CD4-positive, CD25-positive, alpha-beta regulatory T cell (primary cell): ENCODE measurements around the gene CLEC4G. TPM values are rescaled to one million over a fixed set of nuclear protein-coding genes. Genes with fewer than 3 reads are reported as not detected.
"Not testable (repeated sequence)": the region's sequence is repeated elsewhere in the genome, so short reads cannot be mapped to it uniquely, and the experiment has no call there.

Experiments
- ATAC-seq, 2 donors: fragments of 150-1000 bp; cut with Tn5 transposase; one replicate each; pipeline ENCODE4 v1.10.0; 2021; ENCODE audit warnings: low read depth in 2 of 2, moderate number of reproducible peaks in 2 of 2, moderate library complexity in 1 of 2
- DNase-seq, 3 donors: peaks; one replicate each; pipeline versions ENCODE4 v3.0.0 to v3.0.0-alpha.2; 2012 to 2022; ENCODE audit warnings: mixed read lengths in 1 of 3
- H3K27ac ChIP-seq: one replicate; pipeline ENCODE4 v1.7.0; 2013; ENCODE audit warnings: mild to moderate bottlenecking, low read length; ENCODE audit not compliant: insufficient read depth, poor library complexity, severe bottlenecking
- H3K27me3 ChIP-seq: one replicate; pipeline ENCODE4 v1.7.0; 2013; ENCODE audit warnings: low read length; ENCODE audit not compliant: control insufficient read depth, insufficient read depth
- H3K36me3 ChIP-seq: one replicate; pipeline ENCODE4 v1.7.0; 2013; ENCODE audit warnings: mild to moderate bottlenecking, low read length, moderate library complexity; ENCODE audit not compliant: control insufficient read depth, insufficient read depth
- H3K4me1 ChIP-seq: 2 replicates; pipeline ENCODE4 v1.7.0; 2013; ENCODE audit warnings: mild to moderate bottlenecking, low read length; ENCODE audit not compliant: insufficient read depth, control insufficient read depth, poor library complexity, severe bottlenecking
- H3K4me3 ChIP-seq: one replicate; pipeline ENCODE4 v1.7.0; 2013; ENCODE audit warnings: low read depth, mild to moderate bottlenecking, low read length, moderate library complexity
- H3K9me3 ChIP-seq, 2 experiments: 1 replicate in 1 of 2; 2 replicates in 1 of 2; pipeline ENCODE4 v1.7.0; 2013; ENCODE audit warnings: low read length in 2 of 2, mild to moderate bottlenecking in 1 of 2, moderate library complexity in 1 of 2; ENCODE audit not compliant: control insufficient read depth in 2 of 2
- H3K27ac Mint-ChIP-seq, 3 donors: one replicate each; pipeline ENCODE4 v1.8.0; 2020 to 2022; ENCODE audit warnings: mild to moderate bottlenecking in 3 of 3, mixed read lengths in 3 of 3, moderate library complexity in 2 of 3
- H3K27me3 Mint-ChIP-seq: one replicate; pipeline ENCODE4 v1.8.0; 2022; ENCODE audit warnings: mild to moderate bottlenecking, mixed read lengths
- H3K36me3 Mint-ChIP-seq: one replicate; pipeline ENCODE4 v1.8.0; 2020; ENCODE audit warnings: mixed read lengths
- H3K4me1 Mint-ChIP-seq, 4 donors: one replicate each; pipeline ENCODE4 v1.8.0; 2020 to 2022; ENCODE audit warnings: mixed read lengths in 4 of 4, mild to moderate bottlenecking in 1 of 4
- H3K4me3 Mint-ChIP-seq, 4 donors: one replicate each; pipeline ENCODE4 v1.8.0; 2020 to 2022; ENCODE audit warnings: mild to moderate bottlenecking in 4 of 4, mixed read lengths in 4 of 4, moderate library complexity in 3 of 4
- H3K9me3 Mint-ChIP-seq, 7 donors: one replicate each; pipeline ENCODE4 v1.8.0; 2020 to 2022; ENCODE audit warnings: mixed read lengths in 7 of 7, mild to moderate bottlenecking in 3 of 7, moderate library complexity in 2 of 7
- polyA plus RNA-seq, 4 donors: library from polyadenylated mRNA; unstranded; fragments of 300-500 nt; fragmentation: Illumina TruSeq; gene quantifications; one replicate each; pipeline ENCODE4 v1.2.3, GENCODE V29; 2021
- total RNA-seq: library from RNA; stranded (reverse); gene quantifications from one replicate; pipeline ENCODE4 v1.2.3, GENCODE V29; 2022

Gene CLEC4G
- total and polyA plus RNA-seq, 5 donors from 2014 or later: not detected

- Mint-ChIP-seq H3K27me3 (peaks cover 5% of the 10 kb centered on the region), H3K4me3 (no peak overlapping the region)
- H3K4me1 ChIP-seq: peaks cover 5% of the 10 kb centered on the region
These were observed 39.2 kb upstream of the CLEC4G start for GRCh38 chr19:7771072-7771471.

GRCh38 chr19:7769171-7769570 lies 37.3 kb upstream of the CLEC4G start:
- H3K36me3 ChIP-seq: no peaks in the 10 kb centered on the region
- H3K27me3 Mint-ChIP-seq: peaks cover 5% of the 10 kb centered on the region
- H3K9me3 Mint-ChIP-seq: no peaks in the 10 kb centered on the region
- H3K4me1 Mint-ChIP-seq: peaks cover 10 to 12% (median 11%) of the 10 kb centered on the region in 4 donors
- H3K36me3 Mint-ChIP-seq: no peaks in the 10 kb centered on the region
- H3K4me3 Mint-ChIP-seq: no peak overlapping the region
- no peak overlapping the region for H3K27ac ChIP-seq
- ATAC-seq: no peak
- H3K4me1 ChIP-seq: peaks cover 5% of the 10 kb centered on the region
- H3K27ac Mint-ChIP-seq: peak overlapping the region in 1 of 3 donors; percentile 68
- DNase-seq: no peak
- H3K9me3 ChIP-seq: no peaks in the 10 kb centered on the region
- H3K4me3 ChIP-seq: no peak overlapping the region
- H3K27me3 ChIP-seq: no peaks in the 10 kb centered on the region

More at GRCh38 chr19:7771072-7771471, 39.2 kb upstream of the CLEC4G start:
- Histone ChIP-seq H3K36me3 (no peaks in the 10 kb centered on the region), H3K9me3 (no peaks in the 10 kb centered on the region), H3K27me3 (no peaks in the 10 kb centered on the region), H3K27ac (no peak overlapping the region), H3K4me3 (no peak overlapping the region)
- Mint-ChIP-seq H3K4me1 (peaks cover 10 to 14% (median 12%) of the 10 kb centered on the region in 4 donors), H3K27ac (no peak overlapping the region), H3K36me3 (no peaks in the 10 kb centered on the region), H3K9me3 (no peaks in the 10 kb centered on the region)
- DNase-seq (no peak), ATAC-seq (no peak)

GRCh38 chr19:7767487-7767886 lies 35.6 kb upstream of the CLEC4G start:
- Histone ChIP-seq H3K4me3 (no peak overlapping the region), H3K36me3 (no peaks in the 10 kb centered on the region), H3K27me3 (no peaks in the 10 kb centered on the region), H3K27ac (no peak overlapping the region), H3K4me1 (no peaks in the 10 kb centered on the region), H3K9me3 (no peaks in the 10 kb centered on the region)
- Mint-ChIP-seq H3K9me3 (no peaks in the 10 kb centered on the region), H3K27me3 (peaks cover 11% of the 10 kb centered on the region), H3K4me3 (no peak overlapping the region), H3K4me1 (peaks cover 4 to 11% (median 7%) of the 10 kb centered on the region in 4 donors), H3K36me3 (no peaks in the 10 kb centered on the region), H3K27ac (no peak overlapping the region)
- no peak for DNase-seq
- ATAC-seq: no peak

GRCh38 chr19:7766535-7766934 lies 34.6 kb upstream of the CLEC4G start:
- Histone ChIP-seq H3K36me3 (no peaks in the 10 kb centered on the region), H3K9me3 (no peaks in the 10 kb centered on the region), H3K4me3 (no peak overlapping the region), H3K4me1 (no peaks in the 10 kb centered on the region), H3K27me3 (no peaks in the 10 kb centered on the region), H3K27ac (no peak overlapping the region)
- no peaks in the 10 kb centered on the region for H3K36me3 Mint-ChIP-seq
- H3K4me1 Mint-ChIP-seq: peaks cover 0 to 5% (median 1%) of the 10 kb centered on the region in 4 donors
- DNase-seq: no peak
- no peak overlapping the region for H3K27ac Mint-ChIP-seq
- peaks cover 11% of the 10 kb centered on the region for H3K27me3 Mint-ChIP-seq
- no peak overlapping the region for H3K4me3 Mint-ChIP-seq
- peaks cover 0 to 1% (median 0%) of the 10 kb centered on the region in 7 donors for H3K9me3 Mint-ChIP-seq
- ATAC-seq: no peak

- not testable (repeated sequence) for H3K36me3 Mint-ChIP-seq, H3K9me3 ChIP-seq, H3K4me1 Mint-ChIP-seq, H3K9me3 Mint-ChIP-seq, H3K36me3 ChIP-seq, ATAC-seq, H3K27me3 ChIP-seq, H3K27ac ChIP-seq, DNase-seq, H3K27ac Mint-ChIP-seq, H3K4me3 ChIP-seq, H3K4me3 Mint-ChIP-seq, H3K4me1 ChIP-seq
- peaks cover 11% of the 10 kb centered on the region for H3K27me3 Mint-ChIP-seq
These were observed 33.1 kb upstream of the CLEC4G start for GRCh38 chr19:7765043-7765442.

- DNase-seq, H3K27me3 ChIP-seq, H3K4me1 Mint-ChIP-seq, H3K4me3 Mint-ChIP-seq, H3K36me3 Mint-ChIP-seq, H3K9me3 Mint-ChIP-seq, H3K27ac Mint-ChIP-seq, H3K9me3 ChIP-seq, ATAC-seq, H3K36me3 ChIP-seq, H3K4me3 ChIP-seq, H3K4me1 ChIP-seq, H3K27ac ChIP-seq: not testable (repeated sequence)
- peaks cover 11% of the 10 kb centered on the region for H3K27me3 Mint-ChIP-seq
These were observed 32.2 kb upstream of the CLEC4G start for GRCh38 chr19:7764157-7764556.

GRCh38 chr19:7763696-7764095 lies 31.8 kb upstream of the CLEC4G start:
- Mint-ChIP-seq H3K27me3 (peaks cover 6% of the 10 kb centered on the region), H3K36me3 (no peaks in the 10 kb centered on the region), H3K27ac (no peak overlapping the region), H3K4me3 (no peak overlapping the region), H3K4me1 (peaks cover 0 to 5% (median 1%) of the 10 kb centered on the region in 4 donors), H3K9me3 (peaks cover 0 to 12% (median 7%) of the 10 kb centered on the region in 7 donors)
- no peak for DNase-seq
- Histone ChIP-seq H3K4me3 (no peak overlapping the region), H3K9me3 (peaks cover 10 to 11% of the 10 kb centered on the region in 2 experiments), H3K27ac (no peak overlapping the region), H3K36me3 (no peaks in the 10 kb centered on the region), H3K27me3 (no peaks in the 10 kb centered on the region), H3K4me1 (no peaks in the 10 kb centered on the region)
- no peak for ATAC-seq

- Histone ChIP-seq H3K27me3 (no peaks in the 10 kb centered on the region), H3K4me3 (no peak within 1 kb of the TSS), H3K36me3 (no peaks in the 10 kb centered on the region), H3K27ac (no peak within 1 kb of the TSS), H3K4me1 (no peaks in the 10 kb centered on the region), H3K9me3 (peaks cover 13 to 20% of the 10 kb centered on the region in 2 experiments)
- Mint-ChIP-seq H3K27ac (peak within 1 kb of the TSS in 2 of 3 donors; percentile 21 to 73), H3K36me3 (no peaks in the 10 kb centered on the region), H3K27me3 (peaks cover 6% of the 10 kb centered on the region), H3K4me3 (no peak within 1 kb of the TSS), H3K4me1 (peaks cover 0 to 5% (median 1%) of the 10 kb centered on the region in 4 donors), H3K9me3 (peaks cover 0 to 19% (median 7%) of the 10 kb centered on the region in 7 donors)
- DNase-seq (no peak), ATAC-seq (no peak)
These were observed 30.9 kb upstream of the CLEC4G start, which contains the start of gene CLEC4M for GRCh38 chr19:7762719-7763293. TSS of gene CLEC4M (plus strand) at chr19:7763243. CDS start at chr19:7763267, 24 bp downstream.
